ENCODE data around the gene SLC23A3.
A peak's percentile ranks its signal among the peaks of the same experiment; 100 is the strongest.

Gene SLC23A3

GRCh38 chr2:219176818-219177551 lies 7.2 kb upstream of the SLC23A3 start, which contains the start of gene CNPPD1:
CNPPD1 (minus strand) TSS chr2:219176925; CDS start chr2:219176828, 97 bp downstream.
- FAIRE-seq (peak; percentile 88), DNase-seq (ENCODE audit: insufficient read length, low spot score) (peak; percentile 82)

GRCh38 chr2:219175928-219176817 lies 6.3 kb upstream of the SLC23A3 start:
- DNase-seq (ENCODE audit: insufficient read length, low spot score) (no peak), FAIRE-seq (peak; percentile 68)

- no peak for DNase-seq (ENCODE audit: insufficient read length, low spot score)
- no peak for FAIRE-seq
Measured at GRCh38 chr2:219175486-219175885, 5.7 kb upstream of the SLC23A3 start.

- DNase-seq (ENCODE audit: insufficient read length, low spot score) (no peak), FAIRE-seq (no peak)
Measured at GRCh38 chr2:219174801-219175200, 5.0 kb upstream of the SLC23A3 start.

- FAIRE-seq: no peak
- DNase-seq (ENCODE audit: insufficient read length, low spot score): no peak
Measured at GRCh38 chr2:219174146-219174545, 4.3 kb upstream of the SLC23A3 start.

GRCh38 chr2:219173176-219173575 lies 3.3 kb upstream of the SLC23A3 start:
- DNase-seq (ENCODE audit: insufficient read length, low spot score): no peak
- FAIRE-seq: no peak

- FAIRE-seq (no peak), DNase-seq (ENCODE audit: insufficient read length, low spot score) (no peak)
Measured at GRCh38 chr2:219172231-219173154, 2.7 kb upstream of the SLC23A3 start.

- DNase-seq (ENCODE audit: insufficient read length, low spot score): no peak
- FAIRE-seq: peak; percentile 74
Measured at GRCh38 chr2:219171231-219171651, 1.4 kb upstream of the SLC23A3 start.

- FAIRE-seq (no peak), DNase-seq (ENCODE audit: insufficient read length, low spot score) (no peak)
Measured at GRCh38 chr2:219168932-219169331, 897 bp downstream of the SLC23A3 start.

- no peak for FAIRE-seq
- no peak for DNase-seq (ENCODE audit: insufficient read length, low spot score)
Measured at GRCh38 chr2:219168526-219168925, 1.3 kb downstream of the SLC23A3 start.

GRCh38 chr2:219167997-219168396 lies 1.8 kb downstream of the SLC23A3 start:
- no peak for FAIRE-seq

GRCh38 chr2:219165058-219165911 lies 4.5 kb downstream of the SLC23A3 start:
- no peak for DNase-seq (ENCODE audit: insufficient read length, low spot score)
- no peak for FAIRE-seq

More at GRCh38 chr2:219167997-219168396, 1.8 kb downstream of the SLC23A3 start:
- DNase-seq (ENCODE audit: insufficient read length, low spot score): no peak

- no peak for FAIRE-seq
- no peak for DNase-seq (ENCODE audit: insufficient read length, low spot score)
Measured at GRCh38 chr2:219163156-219163555, 6.7 kb downstream of the SLC23A3 start.

GRCh38 chr2:219161097-219161496 lies 8.7 kb downstream of the SLC23A3 start:
- FAIRE-seq (peak; percentile 26), DNase-seq (ENCODE audit: insufficient read length, low spot score) (no peak)

- peak; percentile 96 for FAIRE-seq
Measured at GRCh38 chr2:219160186-219161017, 9.4 kb downstream of the SLC23A3 start, which contains the start of gene NHEJ1. NHEJ1 (minus strand) TSS chr2:219160815; CDS start chr2:219158362, 2,453 bp downstream.

GRCh38 chr2:219159771-219160185 lies 10.1 kb downstream of the SLC23A3 start:
- DNase-seq (ENCODE audit: insufficient read length, low spot score): no peak
- peak; percentile 69 for FAIRE-seq

More at GRCh38 chr2:219160186-219161017, 9.4 kb downstream of the SLC23A3 start, which contains the start of gene NHEJ1:
- peak; percentile 91 for DNase-seq (ENCODE audit: insufficient read length, low spot score)

- no peak for FAIRE-seq
- DNase-seq (ENCODE audit: insufficient read length, low spot score): no peak
Measured at GRCh38 chr2:219158586-219158985, 11.2 kb downstream of the SLC23A3 start.

GRCh38 chr2:219158025-219158424 lies 11.8 kb downstream of the SLC23A3 start:
- DNase-seq (ENCODE audit: insufficient read length, low spot score) (no peak), FAIRE-seq (no peak)
